NK-92 (cell line): ENCODE results near the gene RNF41.

Source experiments
- DNase-seq: peaks from one replicate; lab custom pipeline; 2025; ENCODE audit not compliant: unreplicated experiment; lab: John Stamatoyannopoulos, UW

The RNF41 gene

GRCh38 chr12:56154818-56155217 lies 66.9 kb downstream of the RNF41 start:
- no peak for DNase-seq

- DNase-seq = no peak
Observed at GRCh38 chr12:56154246-56154771, 67.4 kb downstream of the RNF41 start.

GRCh38 chr12:56153678-56154065 lies 68.0 kb downstream of the RNF41 start:
- DNase-seq = no peak

- DNase-seq = no peak
Observed at GRCh38 chr12:56152756-56153677, 68.7 kb downstream of the RNF41 start.
